Mammary epithelial cell (primary cell): ENCODE results near the gene CLASP1.

Experiments used
- EZH2 ChIP-seq: IDR thresholded peaks from 2 replicates; pipeline ENCODE4 v1.6.1; 2012; ENCODE audit warnings: low read length, inconsistent platforms, borderline replicate concordance
- TF ChIP-seq, protein P1 (sequence below), 2 donors: IDR thresholded peaks in 1 of 2; conservative IDR thresholded peaks in 1 of 2; 2 replicates each; pipeline ENCODE4 v1.5.1; 2011 to 2012; ENCODE audit warnings: inconsistent platforms in 2 of 2, low read length in 2 of 2, mild to moderate bottlenecking in 2 of 2, control low read depth in 1 of 2, low read depth in 1 of 2; ENCODE audit not compliant: insufficient read depth in 1 of 2; ENCODE audit errors: extremely low read depth in 1 of 2

DNA sequence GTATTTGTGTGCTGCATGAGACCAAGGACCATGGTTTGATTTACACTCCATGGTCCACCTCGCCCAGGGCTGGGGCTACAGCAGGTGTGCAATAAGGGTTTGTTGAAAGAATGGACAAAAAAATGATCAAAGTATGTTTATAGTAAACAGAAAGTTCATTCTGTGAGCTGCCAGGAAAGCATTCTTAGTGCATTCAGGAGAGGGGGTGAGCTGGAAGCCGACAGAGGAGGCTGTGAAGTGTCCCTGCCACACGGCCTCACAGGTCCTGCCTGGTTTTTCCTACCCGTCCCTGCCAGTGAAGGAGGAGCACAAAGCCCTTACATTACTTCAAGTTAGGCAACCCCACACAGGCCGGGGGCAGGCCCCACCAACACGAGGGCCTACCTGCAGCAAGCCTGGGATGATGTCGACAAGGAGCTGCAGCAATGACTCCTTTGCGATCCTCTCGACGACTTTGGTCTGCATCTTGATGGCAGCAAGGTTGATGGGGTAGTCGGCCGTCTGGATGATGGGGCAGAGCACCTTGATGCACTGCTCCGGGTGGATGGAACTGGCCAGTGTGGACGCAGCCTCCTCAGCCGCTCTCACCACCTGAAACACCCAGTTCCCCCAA lies 301.0 kb downstream of the CLASP1 start:
- TF ChIP-seq, protein P1, sequence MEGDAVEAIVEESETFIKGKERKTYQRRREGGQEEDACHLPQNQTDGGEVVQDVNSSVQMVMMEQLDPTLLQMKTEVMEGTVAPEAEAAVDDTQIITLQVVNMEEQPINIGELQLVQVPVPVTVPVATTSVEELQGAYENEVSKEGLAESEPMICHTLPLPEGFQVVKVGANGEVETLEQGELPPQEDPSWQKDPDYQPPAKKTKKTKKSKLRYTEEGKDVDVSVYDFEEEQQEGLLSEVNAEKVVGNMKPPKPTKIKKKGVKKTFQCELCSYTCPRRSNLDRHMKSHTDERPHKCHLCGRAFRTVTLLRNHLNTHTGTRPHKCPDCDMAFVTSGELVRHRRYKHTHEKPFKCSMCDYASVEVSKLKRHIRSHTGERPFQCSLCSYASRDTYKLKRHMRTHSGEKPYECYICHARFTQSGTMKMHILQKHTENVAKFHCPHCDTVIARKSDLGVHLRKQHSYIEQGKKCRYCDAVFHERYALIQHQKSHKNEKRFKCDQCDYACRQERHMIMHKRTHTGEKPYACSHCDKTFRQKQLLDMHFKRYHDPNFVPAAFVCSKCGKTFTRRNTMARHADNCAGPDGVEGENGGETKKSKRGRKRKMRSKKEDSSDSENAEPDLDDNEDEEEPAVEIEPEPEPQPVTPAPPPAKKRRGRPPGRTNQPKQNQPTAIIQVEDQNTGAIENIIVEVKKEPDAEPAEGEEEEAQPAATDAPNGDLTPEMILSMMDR (conservative IDR thresholded peaks at IDR 0.05 in 1 of 2, IDR thresholded peaks at IDR 0.05 in 1 of 2; ENCODE audit: extremely low read depth in 1 of 2, insufficient read depth in 1 of 2, low read depth in 1 of 2, low read length in 2 of 2): no peak
- TF ChIP-seq EZH2: no peak
